Activated CD4-positive, alpha-beta memory T cell treated with anti-CD3 and anti-CD28 coated beads for 36 hours (primary cell): ENCODE results near the gene ZNF71. TPM values are rescaled to one million over a fixed set of nuclear protein-coding genes. Genes with fewer than 3 reads are reported as not detected.

Experiments used
- CTCF ChIA-PET: fragments of 350-600 bp; sonication (Branson Sonifier 250); formaldehyde crosslinking; loops from one replicate; lab custom pipeline; 2021; ENCODE audit warnings: antibody characterized with exemption, inconsistent platforms; lab: Charles Lee
- POLR2A ChIA-PET: fragments of 350-600 bp; sonication (Branson Sonifier 250); formaldehyde crosslinking; loops from one replicate; lab custom pipeline; 2021; ENCODE audit warnings: antibody characterized with exemption; lab: Charles Lee
- DNase-seq: peaks from one replicate; pipeline ENCODE4 v3.0.0-alpha.2; 2020
- H3K27ac Mint-ChIP-seq: one replicate; pipeline ENCODE4 v1.8.0; 2021; ENCODE audit warnings: mixed read lengths
- H3K27me3 Mint-ChIP-seq: one replicate; pipeline ENCODE4 v1.8.0; 2021; ENCODE audit warnings: mixed read lengths
- H3K36me3 Mint-ChIP-seq: one replicate; pipeline ENCODE4 v1.8.0; 2021; ENCODE audit warnings: mixed read lengths
- H3K4me1 Mint-ChIP-seq: one replicate; pipeline ENCODE4 v1.8.0; 2021; ENCODE audit warnings: low read depth, mixed read lengths
- H3K4me3 Mint-ChIP-seq: one replicate; pipeline ENCODE4 v1.8.0; 2021; ENCODE audit warnings: mild to moderate bottlenecking, mixed read lengths
- H3K9me3 Mint-ChIP-seq: one replicate; pipeline ENCODE4 v1.8.0; 2021; ENCODE audit warnings: mixed read lengths
- intact Hi-C: fragments of 100-400 bp; cut with micrococcal nuclease; formaldehyde crosslinking; loops from one replicate; pipeline ENCODE4 v1.15.1; 2023
- total RNA-seq, 2 experiments: library from RNA; stranded (reverse); gene quantifications; one replicate each; pipeline ENCODE4 v1.2.3, GENCODE V29; 2021

Gene ZNF71
- total RNA-seq, 2 experiments from 2014 or later = 2.7 to 3.1 TPM

DNA sequence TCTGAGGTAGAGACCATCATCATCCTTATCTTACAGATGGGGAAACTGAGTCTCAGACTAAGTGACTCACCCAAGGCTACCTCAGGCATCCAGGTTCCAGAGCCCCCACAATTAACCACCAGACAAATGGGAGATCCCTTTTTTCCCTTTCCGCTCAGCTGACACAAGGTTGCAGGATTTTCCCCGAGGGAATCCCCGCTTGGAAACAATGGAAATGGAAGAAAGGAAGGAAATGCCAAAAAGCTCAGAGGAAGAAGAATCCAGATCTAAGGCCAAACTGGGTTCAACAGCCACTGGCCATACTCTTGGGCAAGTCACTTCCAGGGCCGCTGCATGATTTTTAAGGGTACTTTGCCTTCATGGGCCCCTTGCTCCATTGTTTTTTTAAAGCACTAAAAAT lies 1.6 kb downstream of the ZNF71 start:
- Mint-ChIP-seq H3K36me3 (peaks cover 37% of the 10 kb centered on the region), H3K9me3 (peaks cover 45% of the 10 kb centered on the region), H3K4me3 (no peak overlapping the region), H3K27ac (no peak overlapping the region), H3K4me1 (peaks cover 22% of the 10 kb centered on the region), H3K27me3 (no peaks in the 10 kb centered on the region)
- POLR2A ChIA-PET = no interaction called here
- CTCF ChIA-PET = no interaction called here
- intact Hi-C loops = loop anchor here (5.0 kb wide), 1 partner anchor 194 kb away; the partner anchor contains the start of gene ZNF583
- no peak for DNase-seq

DNA sequence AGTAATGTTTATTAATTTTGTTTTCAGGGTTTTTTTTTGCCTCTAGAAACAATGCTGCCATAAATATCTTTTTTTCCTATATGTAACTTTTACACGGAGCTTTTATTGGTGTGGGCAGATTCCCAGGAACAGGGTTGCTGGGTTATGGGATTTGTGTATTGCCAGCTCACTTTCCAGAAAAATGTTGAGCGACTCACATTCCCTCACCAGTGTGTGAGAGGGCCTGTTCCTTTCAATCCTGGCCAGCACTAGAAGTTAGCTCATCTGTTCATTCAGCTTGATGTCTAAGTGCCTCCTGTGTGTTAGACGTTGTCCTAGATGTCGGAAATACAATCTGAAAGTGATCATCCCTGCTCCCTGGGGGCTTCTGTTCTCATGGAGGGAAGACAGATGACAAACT lies 2.6 kb downstream of the ZNF71 start:
- peaks cover 22% of the 10 kb centered on the region for H3K4me1 Mint-ChIP-seq
- CTCF ChIA-PET = no interaction called here
- intact Hi-C loops = loop anchor here (5.0 kb wide), 1 partner anchor 195 kb away; the partner anchor contains the start of gene ZNF583

DNA sequence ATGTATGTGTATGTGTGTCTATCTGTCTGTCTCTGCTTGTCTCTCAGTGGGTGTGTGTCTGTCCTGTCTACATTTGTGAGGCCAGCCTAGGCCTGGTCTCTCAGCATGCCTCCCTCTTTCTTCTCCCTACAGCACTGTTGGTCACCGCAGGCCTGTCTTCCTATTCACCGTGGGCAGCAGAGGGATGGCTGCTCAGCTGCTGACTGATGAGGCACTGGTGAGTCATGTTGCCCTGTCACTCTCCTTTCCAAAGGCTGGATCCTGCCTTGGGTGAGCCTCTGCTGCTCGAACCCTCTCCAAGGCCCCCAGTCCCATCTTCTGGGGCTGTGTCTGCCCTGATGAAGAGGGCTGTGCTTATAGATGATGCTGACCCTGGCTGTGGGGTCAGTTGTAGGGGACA lies 6.3 kb downstream of the ZNF71 start:
- no peak overlapping the region for H3K27ac Mint-ChIP-seq
- H3K9me3 Mint-ChIP-seq = peaks cover 66% of the 10 kb centered on the region
- no peak overlapping the region for H3K4me3 Mint-ChIP-seq
- H3K27me3 Mint-ChIP-seq = no peaks in the 10 kb centered on the region
- H3K36me3 Mint-ChIP-seq = peaks cover 82% of the 10 kb centered on the region
- no peak for DNase-seq
- intact Hi-C loops = no loop called here
- ChIA-PET CTCF (no interaction called here), POLR2A (no interaction called here)
- peaks cover 7% of the 10 kb centered on the region for H3K4me1 Mint-ChIP-seq

More for the DNA sequence above, 2.6 kb downstream of the ZNF71 start:
- POLR2A ChIA-PET = no interaction called here
- Mint-ChIP-seq H3K4me3 (no peak overlapping the region), H3K27me3 (no peaks in the 10 kb centered on the region), H3K9me3 (peaks cover 47% of the 10 kb centered on the region), H3K27ac (no peak overlapping the region), H3K36me3 (peaks cover 48% of the 10 kb centered on the region)
- no peak for DNase-seq

DNA sequence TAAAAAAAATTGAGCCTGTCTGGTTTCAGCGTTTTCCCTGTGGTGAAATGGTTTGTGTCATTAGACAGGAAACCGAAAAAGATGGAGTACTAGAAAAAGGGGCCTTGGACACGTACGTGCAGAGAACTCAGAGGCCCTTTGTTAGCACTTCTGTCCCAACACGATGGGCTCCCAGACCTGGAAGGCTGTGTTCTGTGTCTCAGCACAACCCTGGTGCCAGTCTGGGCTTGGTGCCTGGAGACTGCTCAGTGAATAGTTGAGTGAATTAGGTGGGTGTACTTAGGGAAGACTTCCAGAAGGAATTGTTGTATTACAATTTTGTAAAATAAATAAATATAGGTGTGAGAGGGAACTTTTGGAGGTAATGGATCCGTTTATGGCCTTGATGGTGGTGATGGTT lies 8.7 kb downstream of the ZNF71 start:
- intact Hi-C loops = no loop called here
- CTCF ChIA-PET = no interaction called here
- peaks cover 86% of the 10 kb centered on the region for H3K36me3 Mint-ChIP-seq

DNA sequence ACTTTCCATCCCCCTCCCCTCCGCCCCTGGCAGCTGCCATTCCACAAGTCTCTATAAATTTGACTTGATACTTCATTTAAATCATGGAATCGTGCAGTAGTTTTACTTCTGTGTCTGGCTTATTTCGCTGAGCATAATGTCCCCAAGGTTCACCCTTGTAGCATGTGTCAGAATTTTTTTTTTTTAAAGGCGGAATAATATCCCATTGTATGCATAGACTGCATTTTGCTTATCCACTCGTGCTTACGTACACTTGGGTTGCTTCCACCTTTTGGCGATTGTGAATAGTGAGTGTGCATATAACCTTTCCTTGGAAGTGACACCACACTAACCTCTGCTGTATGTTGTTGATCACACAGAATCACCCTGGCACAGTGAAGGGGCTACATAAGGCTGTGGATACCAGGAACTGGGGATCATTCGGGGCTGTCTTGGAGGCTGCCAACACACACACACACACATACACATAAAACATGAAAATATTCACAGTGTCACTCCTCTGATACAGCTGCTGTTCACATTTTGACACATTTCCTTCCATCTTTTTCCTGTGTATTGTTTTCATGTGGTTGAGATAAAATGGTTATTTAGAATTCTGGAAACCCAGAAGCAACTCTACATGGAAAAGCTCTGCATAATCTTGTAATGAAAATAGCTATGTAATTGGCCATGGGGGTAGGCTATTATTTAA lies 13.3 kb downstream of the ZNF71 start:
- CTCF ChIA-PET = no interaction called here
- Mint-ChIP-seq H3K4me3 (no peak overlapping the region), H3K27ac (no peak overlapping the region), H3K9me3 (peaks cover 91% of the 10 kb centered on the region), H3K4me1 (no peaks in the 10 kb centered on the region), H3K36me3 (peaks cover 93% of the 10 kb centered on the region), H3K27me3 (no peaks in the 10 kb centered on the region)
- intact Hi-C loops = no loop called here
- POLR2A ChIA-PET = no interaction called here
- no peak for DNase-seq

More for the DNA sequence above, 8.7 kb downstream of the ZNF71 start:
- Mint-ChIP-seq H3K27me3 (no peaks in the 10 kb centered on the region), H3K27ac (no peak overlapping the region), H3K4me3 (no peak overlapping the region), H3K4me1 (peaks cover 3% of the 10 kb centered on the region), H3K9me3 (peaks cover 78% of the 10 kb centered on the region)
- DNase-seq = no peak
- POLR2A ChIA-PET = no interaction called here

DNA sequence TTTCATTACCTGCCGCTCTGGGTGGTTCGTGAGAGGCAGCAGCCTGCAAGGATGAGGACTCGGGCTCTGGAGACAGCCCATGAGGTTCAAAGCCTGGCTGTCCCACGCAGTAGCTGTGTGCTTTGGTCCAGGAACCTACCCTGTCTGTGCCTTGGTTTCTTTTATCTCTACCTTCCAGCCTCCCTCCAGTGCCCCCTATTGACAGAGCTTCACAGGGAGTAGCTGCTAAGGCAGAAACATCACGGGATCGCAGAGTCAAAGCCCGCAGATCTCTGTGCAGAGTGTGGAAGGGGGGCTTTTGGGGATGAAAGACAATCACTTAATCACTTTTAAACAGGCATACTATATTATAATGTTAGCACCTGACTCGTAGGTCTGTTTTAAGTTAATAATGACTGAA lies 16.2 kb downstream of the ZNF71 start:
- H3K36me3 Mint-ChIP-seq = peaks cover 96% of the 10 kb centered on the region
- ChIA-PET CTCF (no interaction called here), POLR2A (no interaction called here)
- peaks cover 98% of the 10 kb centered on the region for H3K9me3 Mint-ChIP-seq
- intact Hi-C loops = no loop called here
- no peak overlapping the region for H3K4me3 Mint-ChIP-seq
- DNase-seq = no peak
- no peak overlapping the region for H3K27ac Mint-ChIP-seq
- no peaks in the 10 kb centered on the region for H3K4me1 Mint-ChIP-seq
- no peaks in the 10 kb centered on the region for H3K27me3 Mint-ChIP-seq

DNA sequence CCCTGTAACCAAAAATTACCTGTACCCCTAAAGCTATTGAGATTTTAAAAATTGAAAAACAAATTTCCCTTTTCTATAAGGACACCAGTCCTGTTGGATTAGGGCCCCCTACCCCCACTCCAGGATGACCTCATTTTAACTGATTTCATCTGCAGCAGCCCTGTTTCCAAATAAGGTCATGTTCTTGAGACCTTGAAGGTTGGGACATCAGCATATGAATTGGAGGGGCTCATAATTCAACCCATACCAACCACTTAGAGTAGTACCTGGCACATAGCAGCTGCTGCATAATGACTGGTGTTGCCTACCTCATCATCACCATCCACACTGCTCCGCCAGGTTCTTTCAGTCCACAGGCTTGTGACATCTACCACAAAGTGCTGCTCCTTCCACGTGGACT lies 17.6 kb downstream of the ZNF71 start:
- H3K9me3 Mint-ChIP-seq = peaks cover 99% of the 10 kb centered on the region
- intact Hi-C loops = no loop called here
- no peak overlapping the region for H3K27ac Mint-ChIP-seq
- no peaks in the 10 kb centered on the region for H3K27me3 Mint-ChIP-seq
- POLR2A ChIA-PET = no interaction called here
- no peaks in the 10 kb centered on the region for H3K4me1 Mint-ChIP-seq
- H3K4me3 Mint-ChIP-seq = no peak overlapping the region
- CTCF ChIA-PET = no interaction called here
- DNase-seq = no peak
- peaks cover 98% of the 10 kb centered on the region for H3K36me3 Mint-ChIP-seq

DNA sequence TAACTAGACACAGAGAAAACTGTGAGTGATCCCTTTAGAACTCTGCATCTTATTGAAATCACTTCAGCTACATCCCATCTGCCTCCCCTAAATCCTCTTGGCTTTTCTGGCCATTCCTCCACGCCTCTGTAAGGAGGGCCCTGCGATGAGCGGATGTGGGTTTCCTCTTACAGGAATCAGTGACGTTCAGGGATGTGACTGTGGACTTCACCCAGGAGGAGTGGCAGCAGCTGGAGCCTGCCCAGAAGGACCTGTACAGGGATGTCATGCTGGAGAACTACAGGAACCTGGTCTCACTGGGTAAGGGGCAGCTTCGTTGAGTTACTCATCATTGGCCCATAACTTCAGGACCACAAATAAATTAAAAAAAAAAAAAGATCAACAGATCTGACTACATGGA lies 18.5 kb downstream of the ZNF71 start:
- Mint-ChIP-seq H3K27ac (no peak overlapping the region), H3K9me3 (peaks cover 99% of the 10 kb centered on the region), H3K4me1 (no peaks in the 10 kb centered on the region), H3K4me3 (no peak overlapping the region), H3K27me3 (no peaks in the 10 kb centered on the region), H3K36me3 (peaks cover 98% of the 10 kb centered on the region)
- ChIA-PET CTCF (interaction anchor here (0.6 kb wide), 2 partner anchors 21 to 491 kb away, joined by 3 read pairs; no protein-coding TSS in a partner anchor), POLR2A (no interaction called here)
- DNase-seq = no peak
- intact Hi-C loops = no loop called here

DNA sequence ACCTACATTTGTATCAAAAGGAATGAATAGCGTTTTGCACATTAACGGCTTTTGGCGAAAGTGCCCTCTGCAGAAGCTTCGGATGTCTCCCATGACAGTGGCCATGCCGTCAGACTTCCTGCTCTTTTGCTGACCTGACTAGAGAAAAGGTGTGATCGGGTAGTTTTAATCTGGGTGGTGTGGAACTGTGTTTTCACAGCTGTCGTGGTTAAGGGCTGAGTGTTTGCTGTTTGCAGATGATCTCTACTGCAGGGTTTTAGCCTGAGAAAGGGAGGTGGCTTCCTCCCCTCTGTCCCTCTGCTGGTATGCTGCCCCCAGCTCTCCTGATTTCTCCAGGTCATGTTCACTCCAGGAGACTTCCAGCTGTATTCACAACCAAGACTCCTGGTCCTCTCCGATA lies 22.4 kb downstream of the ZNF71 start:
- ChIA-PET POLR2A (no interaction called here), CTCF (no interaction called here)
- Mint-ChIP-seq H3K4me3 (no peak overlapping the region), H3K9me3 (peaks cover 90% of the 10 kb centered on the region), H3K27ac (no peak overlapping the region), H3K4me1 (no peaks in the 10 kb centered on the region), H3K36me3 (peaks cover 95% of the 10 kb centered on the region), H3K27me3 (no peaks in the 10 kb centered on the region)
- intact Hi-C loops = no loop called here
- DNase-seq = no peak

DNA sequence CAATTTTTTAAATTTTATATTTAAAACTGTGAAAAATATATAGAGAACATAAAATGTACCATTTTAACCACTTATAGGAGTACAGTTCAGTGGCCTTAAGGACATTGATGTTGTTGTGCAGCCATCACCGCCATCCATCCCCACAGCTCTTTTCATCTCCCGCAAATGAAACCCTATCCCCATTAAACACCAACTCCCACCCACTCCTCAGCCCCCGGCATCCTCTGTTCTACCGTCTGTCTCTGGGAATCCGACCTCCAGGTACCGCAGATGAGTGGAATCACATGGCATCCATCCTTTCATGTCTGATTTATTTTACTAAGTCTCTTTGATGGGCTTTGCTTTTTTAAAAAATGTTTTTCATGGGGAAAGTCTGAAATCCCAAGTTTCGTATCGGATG lies 24.0 kb downstream of the ZNF71 start:
- Mint-ChIP-seq H3K36me3 (peaks cover 93% of the 10 kb centered on the region), H3K27ac (no peak overlapping the region), H3K4me1 (no peaks in the 10 kb centered on the region), H3K9me3 (peaks cover 84% of the 10 kb centered on the region), H3K27me3 (no peaks in the 10 kb centered on the region), H3K4me3 (no peak overlapping the region)
- ChIA-PET POLR2A (no interaction called here), CTCF (no interaction called here)
- no peak for DNase-seq
- intact Hi-C loops = no loop called here

DNA sequence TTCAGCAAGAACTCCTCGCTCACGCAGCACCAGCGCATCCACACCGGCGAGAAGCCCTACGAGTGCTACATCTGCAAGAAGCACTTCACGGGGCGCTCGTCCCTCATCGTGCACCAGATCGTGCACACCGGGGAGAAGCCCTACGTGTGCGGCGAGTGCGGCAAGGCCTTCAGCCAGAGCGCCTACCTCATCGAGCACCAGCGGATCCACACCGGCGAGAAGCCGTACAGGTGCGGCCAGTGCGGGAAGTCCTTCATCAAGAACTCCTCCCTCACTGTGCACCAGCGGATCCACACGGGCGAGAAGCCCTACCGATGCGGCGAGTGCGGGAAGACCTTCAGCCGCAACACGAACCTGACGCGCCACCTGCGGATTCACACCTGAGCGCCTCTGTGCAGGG lies 27.3 kb downstream of the ZNF71 start:
- Mint-ChIP-seq H3K4me3 (no peak overlapping the region), H3K27ac (no peak overlapping the region), H3K36me3 (peaks cover 79% of the 10 kb centered on the region), H3K9me3 (peaks cover 72% of the 10 kb centered on the region), H3K4me1 (no peaks in the 10 kb centered on the region), H3K27me3 (no peaks in the 10 kb centered on the region)
- CTCF ChIA-PET = no interaction called here
- intact Hi-C loops = no loop called here
- POLR2A ChIA-PET = no interaction called here
- DNase-seq = no peak

DNA sequence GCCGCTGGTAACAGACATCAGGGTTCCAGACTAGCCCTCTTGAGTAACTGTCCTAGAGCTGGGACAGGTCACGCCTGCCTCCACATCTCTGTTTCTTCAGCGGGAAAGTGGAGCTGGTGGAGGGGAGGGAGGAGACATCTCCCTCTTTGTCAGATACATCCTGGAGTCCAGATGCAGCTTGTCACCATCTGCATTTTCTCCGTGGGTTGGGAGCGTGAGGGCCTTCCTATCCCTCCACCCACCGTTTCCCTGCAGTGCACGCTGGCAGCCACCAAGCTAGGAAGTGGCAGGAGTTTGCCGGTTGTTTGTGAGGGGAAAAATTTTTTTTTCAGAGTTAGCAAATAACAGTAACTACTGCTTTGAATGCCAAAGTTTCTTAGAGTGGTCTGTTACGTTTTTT lies 27.9 kb downstream of the ZNF71 start:
- Mint-ChIP-seq H3K27me3 (no peaks in the 10 kb centered on the region), H3K27ac (no peak overlapping the region), H3K4me3 (no peak overlapping the region), H3K9me3 (peaks cover 72% of the 10 kb centered on the region), H3K36me3 (peaks cover 72% of the 10 kb centered on the region), H3K4me1 (no peaks in the 10 kb centered on the region)
- intact Hi-C loops = no loop called here
- ChIA-PET POLR2A (no interaction called here), CTCF (no interaction called here)
- no peak for DNase-seq

DNA sequence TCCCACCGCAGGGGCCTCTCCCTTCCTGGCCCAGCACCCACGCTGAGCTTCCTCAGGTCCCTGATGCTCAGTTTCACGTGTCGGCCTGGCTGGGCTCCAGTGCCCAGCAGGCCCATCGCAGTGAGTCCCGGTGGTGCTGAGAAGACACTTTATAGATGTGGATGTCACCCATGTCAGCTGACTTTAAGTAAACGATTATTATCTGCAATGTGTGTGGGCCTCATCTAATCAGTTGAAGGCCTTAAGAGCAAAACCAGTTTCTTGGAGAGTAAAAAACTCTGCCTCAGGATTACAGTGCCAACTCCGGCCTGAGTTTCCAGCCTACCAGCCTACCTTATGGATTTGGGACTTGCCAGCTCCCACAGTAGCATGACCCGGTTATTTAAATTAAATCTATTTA lies 30.6 kb downstream of the ZNF71 start:
- ChIA-PET CTCF (no interaction called here), POLR2A (no interaction called here)
- intact Hi-C loops = no loop called here
- peaks cover 73% of the 10 kb centered on the region for H3K9me3 Mint-ChIP-seq
- H3K27me3 Mint-ChIP-seq = no peaks in the 10 kb centered on the region
- H3K36me3 Mint-ChIP-seq = peaks cover 61% of the 10 kb centered on the region
- no peak overlapping the region for H3K27ac Mint-ChIP-seq
- no peak overlapping the region for H3K4me3 Mint-ChIP-seq
- no peaks in the 10 kb centered on the region for H3K4me1 Mint-ChIP-seq
- no peak for DNase-seq
